H1 (cell line): Measurements from ENCODE around the gene NCKAP1. TPM values are rescaled to one million over a fixed set of nuclear protein-coding genes. Genes with fewer than 3 reads are reported as not detected.

Experiments
- CTCF ChIA-PET: fragments of 300-600 bp; sonication (Branson Sonifier 250); formaldehyde crosslinking; loops from one replicate; lab custom pipeline; 2021; ENCODE audit not compliant: partially characterized antibody; lab: Charles Lee
- POLR2A ChIA-PET: fragments of 300-600 bp; sonication (Branson Sonifier 250); formaldehyde crosslinking; loops from one replicate; lab custom pipeline; 2021; ENCODE audit warnings: inconsistent platforms; ENCODE audit not compliant: partially characterized antibody; lab: Charles Lee
- DNase-seq, 2 experiments: peaks; one replicate each; pipeline versions ENCODE4 v3.0.0 to v3.0.0-alpha.2; 2010 to 2022; ENCODE audit warnings: low spot score in 2 of 2, low read depth in 1 of 2, mixed read lengths in 1 of 2
- FAIRE-seq: peaks from 2 replicates; lab custom pipeline; 2011; peaks lifted over from hg19 to GRCh38; lab: Jason Lieb, UNC
- H2AFZ ChIP-seq: 2 replicates; pipeline ENCODE4 v1.8.1; 2012; ENCODE audit warnings: low read length, inconsistent platforms
- H2AK5ac ChIP-seq: 2 replicates; pipeline ENCODE4 v1.6.1; 2013; ENCODE audit warnings: low read depth, low read length
- H2BK120ac ChIP-seq: replicated peaks from 2 replicates; pipeline ENCODE3; 2013; ENCODE audit warnings: low read depth, low read length, inconsistent platforms
- H2BK12ac ChIP-seq: 2 replicates; pipeline ENCODE4 v1.6.1; 2013; ENCODE audit warnings: low read depth, low read length
- H2BK15ac ChIP-seq: 2 replicates; pipeline ENCODE4 v1.6.1; 2013; ENCODE audit warnings: low read length
- H2BK20ac ChIP-seq: 2 replicates; pipeline ENCODE4 v1.6.1; 2013; ENCODE audit warnings: low read length
- H2BK5ac ChIP-seq: 2 replicates; pipeline ENCODE4 v1.6.1; 2013; ENCODE audit warnings: low read depth, low read length
- H3K14ac ChIP-seq: 2 replicates; pipeline ENCODE4 v1.6.1; 2013; ENCODE audit warnings: inconsistent platforms; ENCODE audit not compliant: insufficient read length
- H3K18ac ChIP-seq: 2 replicates; pipeline ENCODE4 v1.6.1; 2013; ENCODE audit warnings: low read length; ENCODE audit errors: extremely low read depth
- H3K23ac ChIP-seq: 2 replicates; pipeline ENCODE4 v1.6.1; 2013; ENCODE audit warnings: inconsistent platforms; ENCODE audit not compliant: insufficient read length
- H3K23me2 ChIP-seq: 2 replicates; pipeline ENCODE4 v1.6.1; 2013; ENCODE audit warnings: low read depth, low read length
- H3K27ac ChIP-seq: 2 replicates; pipeline ENCODE4 v1.6.1; 2011; ENCODE audit warnings: low read depth, low read length, inconsistent platforms
- H3K27me3 ChIP-seq, 4 experiments: replicated peaks in 1 of 4; 1 replicate in 1 of 4; 2 replicates in 3 of 4; pipeline versions ENCODE4 v1.6.1 to v1.8.1; 2011 to 2013; ENCODE audit warnings: low read length in 3 of 4, mild to moderate bottlenecking in 3 of 4, inconsistent platforms in 2 of 4, mixed read lengths in 2 of 4, moderate library complexity in 1 of 4; ENCODE audit not compliant: control insufficient read depth in 3 of 4, insufficient read depth in 3 of 4; ENCODE audit errors: extremely low read depth in 1 of 4
- H3K36me3 ChIP-seq, 4 experiments: 2 replicates each; pipeline versions ENCODE4 v1.6.1 to v1.8.1; 2011 to 2013; ENCODE audit warnings: mild to moderate bottlenecking in 4 of 4, low read length in 3 of 4, moderate library complexity in 2 of 4, control low read depth in 1 of 4, inconsistent platforms in 1 of 4; ENCODE audit not compliant: insufficient read depth in 4 of 4, control insufficient read depth in 2 of 4
- H3K4ac ChIP-seq: replicated peaks from 2 replicates; pipeline ENCODE3; 2013; ENCODE audit warnings: low read length, low read depth, mixed read lengths, inconsistent platforms; ENCODE audit not compliant: insufficient read length
- H3K4me1 ChIP-seq, 4 experiments: replicated peaks in 1 of 4; 1 replicate in 1 of 4; 2 replicates in 3 of 4; pipeline versions ENCODE4 v1.6.1 to v1.8.1; 2011 to 2013; ENCODE audit warnings: low read length in 3 of 4, inconsistent platforms in 2 of 4, mixed read lengths in 1 of 4; ENCODE audit not compliant: insufficient read depth in 4 of 4, control insufficient read depth in 3 of 4
- H3K4me2 ChIP-seq, 2 experiments: 2 replicates each; pipeline versions ENCODE4 v1.6.1 to v1.8.1; 2011 to 2013; ENCODE audit warnings: low read depth in 2 of 2, low read length in 2 of 2, control low read depth in 1 of 2, inconsistent platforms in 1 of 2, mild to moderate bottlenecking in 1 of 2; ENCODE audit not compliant: insufficient read depth in 1 of 2
- H3K4me3 ChIP-seq, 4 experiments: fragments of 200-600, 300-600 bp in 1 of 4; sonication (generic), shearing (Covaris generic), sonication (Bioruptor Twin) in 1 of 4; 2 replicates each; pipeline versions ENCODE4 v1.5.1 to v1.8.1; 2011 to 2016; ENCODE audit warnings: low read length in 4 of 4, low read depth in 3 of 4, control low read depth in 2 of 4, inconsistent platforms in 2 of 4, mild to moderate bottlenecking in 2 of 4, mixed read lengths in 1 of 4, moderate library complexity in 1 of 4; ENCODE audit not compliant: insufficient read depth in 2 of 4; ENCODE audit errors: extremely low read depth in 1 of 4
- H3K56ac ChIP-seq: replicated peaks from 2 replicates; pipeline ENCODE3; 2013; ENCODE audit warnings: low read depth, mild to moderate bottlenecking, mixed read lengths, low read length, inconsistent platforms; ENCODE audit not compliant: insufficient read length
- H3K79me1 ChIP-seq: 2 replicates; pipeline ENCODE4 v1.6.1; 2013; ENCODE audit warnings: low read depth, low read length, control low read depth
- H3K79me2 ChIP-seq, 2 experiments: 2 replicates each; pipeline versions ENCODE4 v1.6.1 to v1.8.1; 2012 to 2013; ENCODE audit warnings: low read length in 2 of 2, mild to moderate bottlenecking in 2 of 2, inconsistent platforms in 1 of 2; ENCODE audit not compliant: insufficient read depth in 2 of 2, control insufficient read depth in 1 of 2
- H3K9ac ChIP-seq, 4 experiments: replicated peaks in 1 of 4; 1 replicate in 1 of 4; 2 replicates in 3 of 4; pipeline versions ENCODE4 v1.6.1 to v1.8.1; 2011 to 2013; ENCODE audit warnings: low read depth in 3 of 4, low read length in 3 of 4, control low read depth in 2 of 4, mild to moderate bottlenecking in 2 of 4, moderate library complexity in 2 of 4, inconsistent platforms in 1 of 4; ENCODE audit errors: extremely low read depth in 1 of 4
- H3K9me3 ChIP-seq, 2 experiments: 2 replicates each; pipeline versions ENCODE4 v1.6.1 to v1.8.1; 2012 to 2013; ENCODE audit warnings: mild to moderate bottlenecking in 2 of 2, moderate library complexity in 2 of 2, control low read depth in 1 of 2, inconsistent platforms in 1 of 2, low read depth in 1 of 2, low read length in 1 of 2, mixed read lengths in 1 of 2; ENCODE audit not compliant: insufficient read depth in 2 of 2
- H4K20me1 ChIP-seq, 2 experiments: replicated peaks in 1 of 2; 2 replicates each; pipeline versions ENCODE3 to v1.8.1; 2011 to 2013; ENCODE audit warnings: inconsistent platforms in 2 of 2, low read length in 2 of 2, mild to moderate bottlenecking in 1 of 2; ENCODE audit not compliant: insufficient read depth in 2 of 2, control insufficient read depth in 1 of 2
- H4K5ac ChIP-seq: 2 replicates; pipeline ENCODE4 v1.6.1; 2013; ENCODE audit warnings: low read length, low read depth, mixed read lengths, inconsistent platforms; ENCODE audit not compliant: insufficient read length
- H4K8ac ChIP-seq: 2 replicates; pipeline ENCODE4 v1.8.0; 2013; ENCODE audit warnings: mild to moderate bottlenecking, moderate library complexity, low read length, inconsistent platforms; ENCODE audit not compliant: insufficient read depth; ENCODE audit errors: extremely low read depth
- H4K91ac ChIP-seq: replicated peaks from 2 replicates; pipeline ENCODE3; 2013; ENCODE audit warnings: low read length, mixed read lengths, inconsistent platforms; ENCODE audit not compliant: insufficient read length
- ATF3 ChIP-seq: IDR thresholded peaks from 2 replicates; pipeline ENCODE4 v1.6.1; 2011; ENCODE audit warnings: low read depth, mild to moderate bottlenecking, low read length; ENCODE audit not compliant: insufficient read depth
- BACH1 ChIP-seq: IDR thresholded peaks from 2 replicates; pipeline ENCODE4 v1.6.1; 2012; ENCODE audit warnings: low read length, improper control_type of control experiment
- E2F6 ChIP-seq: IDR thresholded peaks from 2 replicates; pipeline ENCODE4 v1.6.1; 2012; ENCODE audit warnings: inconsistent platforms
- EGR1 ChIP-seq: IDR thresholded peaks from 2 replicates; pipeline ENCODE4 v1.6.1; 2011; ENCODE audit warnings: low read depth, low read length, borderline replicate concordance
- GABPA ChIP-seq: IDR thresholded peaks from 2 replicates; pipeline ENCODE4 v1.6.1; 2011; ENCODE audit warnings: mild to moderate bottlenecking, low read length, moderate library complexity, borderline replicate concordance; ENCODE audit not compliant: insufficient read depth
- JUN ChIP-seq: IDR thresholded peaks from 2 replicates; pipeline ENCODE4 v1.6.1; 2011; ENCODE audit warnings: low read depth, mild to moderate bottlenecking, improper control_type of control experiment, low read length
- MAFK ChIP-seq: IDR thresholded peaks from 2 replicates; pipeline ENCODE4 v1.6.1; 2012; ENCODE audit warnings: low read depth, mild to moderate bottlenecking, improper control_type of control experiment, low read length
- NRF1 ChIP-seq: IDR thresholded peaks from 2 replicates; pipeline ENCODE4 v1.6.1; 2011; ENCODE audit warnings: mild to moderate bottlenecking, low read depth, low read length, improper control_type of control experiment
- POLR2A ChIP-seq, 2 experiments: IDR thresholded peaks; 1 replicate in 1 of 2; 2 replicates in 1 of 2; pipeline ENCODE4 v1.6.1; 2011; ENCODE audit warnings: low read depth in 2 of 2, low read length in 2 of 2, mild to moderate bottlenecking in 2 of 2; ENCODE audit errors: control extremely low read depth in 1 of 2
- RBBP5 ChIP-seq: IDR thresholded peaks from 2 replicates; pipeline ENCODE4 v1.7.1; 2012; ENCODE audit warnings: low read depth, mild to moderate bottlenecking, inconsistent platforms, low read length, moderate library complexity, borderline replicate concordance
- SP4 ChIP-seq: IDR thresholded peaks from 2 replicates; pipeline ENCODE4 v1.6.1; 2012; ENCODE audit warnings: low read length, inconsistent platforms
- TBP ChIP-seq: IDR thresholded peaks from 2 replicates; pipeline ENCODE4 v1.6.1; 2011; ENCODE audit warnings: low read depth, low read length, improper control_type of control experiment
- TCF12 ChIP-seq: IDR thresholded peaks from 2 replicates; pipeline ENCODE4 v1.6.1; 2011; ENCODE audit warnings: low read depth, mild to moderate bottlenecking, low read length
- YY1 ChIP-seq: IDR thresholded peaks from 2 replicates; pipeline ENCODE4 v1.6.1; 2011; ENCODE audit warnings: low read depth, mild to moderate bottlenecking, low read length
- ZNF274 ChIP-seq: IDR thresholded peaks from 2 replicates; pipeline ENCODE4 v1.7.0; 2012; ENCODE audit warnings: low read length, borderline replicate concordance; ENCODE audit errors: extremely low read depth
- WGBS, 2 experiments: shearing (Covaris generic) in 1 of 2; methylation state at CpG; one replicate each; pipeline versions ENCODE4 v1.1.6 to v1.1.7; 2013 to 2015; ENCODE audit warnings: low lambda C conversion rate in 2 of 2, mixed read lengths in 2 of 2, inconsistent platforms in 1 of 2, low coverage in 1 of 2, missing lambda C conversion rate in 1 of 2; ENCODE audit not compliant: insufficient replicate concordance in 2 of 2, insufficient coverage in 1 of 2, insufficient read length in 1 of 2; ENCODE audit errors: extremely low coverage in 1 of 2, missing lambda C conversion rate in 1 of 2; 5-methylcytosine and 5-hydroxymethylcytosine counted together
- polyA plus RNA-seq, 7 experiments: library from polyadenylated mRNA; depleted of rRNA in 3 of 7; stranded (reverse) in 5 of 7; unstranded in 2 of 7; fragments of >200 nt in 5 of 7; fragments of 200-250 nt in 2 of 7; gene quantifications; 1 replicate in 5 of 7; 2 replicates in 1 of 7; 4 replicates in 1 of 7; pipeline versions ENCODE4 v1.2.1 to v1.2.3, GENCODE V29; 2011 to 2013; ENCODE audit warnings: missing spikeins in 2 of 7, mixed read lengths in 2 of 7
- total RNA-seq: library from RNA; stranded (reverse); fragmentation: NEBNext Ultra II Directional; extraction: Animal tissue kit (Norgen Biotek cat#: 25700); gene quantifications from 2 replicates; pipeline ENCODE4 v1.2.1, GENCODE V29; 2021

NCKAP1 gene
- total and polyA plus RNA-seq, 2 of the 8 experiments (the other 6 are each of a cell fraction or from before 2014, with no cell fraction given), result 90.8 to 173 TPM

- no peak overlapping the region for H3K23ac ChIP-seq
- no peak overlapping the region for H3K27ac ChIP-seq
- H4K8ac ChIP-seq, result no peak overlapping the region
- no peak overlapping the region for H3K14ac ChIP-seq
- H2AK5ac ChIP-seq, result no peak overlapping the region
- H2BK12ac ChIP-seq, result no peak overlapping the region
- TF ChIP-seq TCF12 (no peak), YY1 (no peak), ZNF274 (no peak), ATF3 (no peak), E2F6 (no peak), TBP (no peak), SP4 (no peak), BACH1 (no peak), NRF1 (no peak), JUN (no peak), RBBP5 (no peak), GABPA (no peak), MAFK (no peak), POLR2A (IDR thresholded peaks at IDR 0.05; ENCODE audit: control extremely low read depth in 1 of 2, low read depth in 2 of 2, low read length in 2 of 2) (no peak), EGR1 (no peak)
- ChIA-PET CTCF (interaction anchor here (1.0 to 5.3 kb wide), 5 partner anchors 21 to 129 kb away, joined by 3 to 27 read pairs (median 4); no protein-coding TSS in a partner anchor), POLR2A (no interaction called here)
- no peaks in the 10 kb centered on the region for H4K20me1 ChIP-seq
- DNase-seq, result no peak
- WGBS, 2 experiments, result 79% methylated on average over 4 of the region's 4 CpGs; no CpG with 5 or more reads in 1 of the 2 experiments
- H3K9ac ChIP-seq, result no peak overlapping the region
- H4K91ac ChIP-seq, result no peak overlapping the region
- no peak overlapping the region for H2AFZ ChIP-seq
- no peaks in the 10 kb centered on the region for H3K27me3 ChIP-seq
- H3K4me1 ChIP-seq, result no peaks in the 10 kb centered on the region
- no peaks in the 10 kb centered on the region for H3K23me2 ChIP-seq
- no peaks in the 10 kb centered on the region for H3K79me1 ChIP-seq
- no peak overlapping the region for H4K5ac ChIP-seq
- no peak overlapping the region for H2BK15ac ChIP-seq
- H3K9me3 ChIP-seq, result no peaks in the 10 kb centered on the region
- no peak for FAIRE-seq
- no peaks in the 10 kb centered on the region for H3K79me2 ChIP-seq
- no peak overlapping the region for H2BK20ac ChIP-seq
- H3K18ac ChIP-seq, result no peak overlapping the region
- no peak overlapping the region for H2BK120ac ChIP-seq
- H3K36me3 ChIP-seq, result no peaks in the 10 kb centered on the region
- no peak overlapping the region for H3K56ac ChIP-seq
- H3K4me2 ChIP-seq, result no peak overlapping the region
- no peak overlapping the region for H2BK5ac ChIP-seq
- no peak overlapping the region for H3K4ac ChIP-seq
- H3K4me3 ChIP-seq, result no peak overlapping the region
Measured at GRCh38 chr2:182891611-182892010, 146.6 kb downstream of the NCKAP1 start.
